ENCODE data around the gene HBD. TPM values are rescaled to one million over a fixed set of nuclear protein-coding genes. Genes with fewer than 3 reads are reported as not detected.

Gene HBD
- total RNA-seq, 4 donors from 2014 or later, result not detected

DNA sequence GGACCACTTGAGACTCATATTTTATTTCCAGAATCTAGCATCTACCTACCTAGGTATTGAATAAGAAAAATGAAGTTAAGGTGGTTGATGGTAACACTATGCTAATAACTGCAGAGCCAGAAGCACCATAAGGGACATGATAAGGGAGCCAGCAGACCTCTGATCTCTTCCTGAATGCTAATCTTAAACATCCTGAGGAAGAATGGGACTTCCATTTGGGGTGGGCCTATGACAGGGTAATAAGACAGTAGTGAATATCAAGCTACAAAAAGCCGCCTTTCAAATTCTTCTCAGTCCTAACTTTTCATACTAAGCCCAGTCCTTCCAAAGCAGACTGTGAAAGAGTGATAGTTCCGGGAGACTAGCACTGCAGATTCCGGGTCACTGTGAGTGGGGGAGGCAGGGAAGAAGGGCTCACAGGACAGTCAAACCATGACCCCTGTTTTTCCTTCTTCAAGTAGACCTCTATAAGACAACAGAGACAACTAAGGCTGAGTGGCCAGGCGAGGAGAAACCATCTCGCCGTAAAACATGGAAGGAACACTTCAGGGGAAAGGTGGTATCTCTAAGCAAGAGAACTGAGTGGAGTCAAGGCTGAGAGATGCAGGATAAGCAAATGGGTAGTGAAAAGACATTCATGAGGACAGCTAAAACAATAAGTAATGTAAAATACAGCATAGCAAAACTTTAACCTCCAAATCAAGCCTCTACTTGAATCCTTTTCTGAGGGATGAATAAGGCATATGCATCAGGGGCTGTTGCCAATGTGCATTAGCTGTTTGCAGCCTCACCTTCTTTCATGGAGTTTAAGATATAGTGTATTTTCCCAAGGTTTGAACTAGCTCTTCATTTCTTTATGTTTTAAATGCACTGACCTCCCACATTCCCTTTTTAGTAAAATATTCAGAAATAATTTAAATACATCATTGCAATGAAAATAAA lies 9.5 kb downstream of the HBD start:
- WGBS, 2 donors (ENCODE audit: low coverage in 1 of 2), result 0 to 83% methylated on average over 1 to 4 of the region's 6 CpGs
- no peak overlapping the region for H3K4me3 ChIP-seq
- peaks cover 0 to 6% (median 0%) of the 10 kb centered on the region in 3 donors for H3K9me3 ChIP-seq
- H3K27ac ChIP-seq, result no peak overlapping the region
- H3K27me3 ChIP-seq, result no peaks in the 10 kb centered on the region
- no peaks in the 10 kb centered on the region for H3K36me3 ChIP-seq
- TF ChIP-seq POLR2AphosphoS5 (IDR thresholded peaks at IDR 0.05), result no peak
- TF ChIP-seq EP300 (IDR thresholded peaks at IDR 0.05), result no peak
- TF ChIP-seq POLR2A (IDR thresholded peaks at IDR 0.05), result no peak
- TF ChIP-seq, protein P1, sequence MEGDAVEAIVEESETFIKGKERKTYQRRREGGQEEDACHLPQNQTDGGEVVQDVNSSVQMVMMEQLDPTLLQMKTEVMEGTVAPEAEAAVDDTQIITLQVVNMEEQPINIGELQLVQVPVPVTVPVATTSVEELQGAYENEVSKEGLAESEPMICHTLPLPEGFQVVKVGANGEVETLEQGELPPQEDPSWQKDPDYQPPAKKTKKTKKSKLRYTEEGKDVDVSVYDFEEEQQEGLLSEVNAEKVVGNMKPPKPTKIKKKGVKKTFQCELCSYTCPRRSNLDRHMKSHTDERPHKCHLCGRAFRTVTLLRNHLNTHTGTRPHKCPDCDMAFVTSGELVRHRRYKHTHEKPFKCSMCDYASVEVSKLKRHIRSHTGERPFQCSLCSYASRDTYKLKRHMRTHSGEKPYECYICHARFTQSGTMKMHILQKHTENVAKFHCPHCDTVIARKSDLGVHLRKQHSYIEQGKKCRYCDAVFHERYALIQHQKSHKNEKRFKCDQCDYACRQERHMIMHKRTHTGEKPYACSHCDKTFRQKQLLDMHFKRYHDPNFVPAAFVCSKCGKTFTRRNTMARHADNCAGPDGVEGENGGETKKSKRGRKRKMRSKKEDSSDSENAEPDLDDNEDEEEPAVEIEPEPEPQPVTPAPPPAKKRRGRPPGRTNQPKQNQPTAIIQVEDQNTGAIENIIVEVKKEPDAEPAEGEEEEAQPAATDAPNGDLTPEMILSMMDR (IDR thresholded peaks at IDR 0.05), result no peak
- no peak for ATAC-seq
- H3K4me1 ChIP-seq, result no peaks in the 10 kb centered on the region

DNA sequence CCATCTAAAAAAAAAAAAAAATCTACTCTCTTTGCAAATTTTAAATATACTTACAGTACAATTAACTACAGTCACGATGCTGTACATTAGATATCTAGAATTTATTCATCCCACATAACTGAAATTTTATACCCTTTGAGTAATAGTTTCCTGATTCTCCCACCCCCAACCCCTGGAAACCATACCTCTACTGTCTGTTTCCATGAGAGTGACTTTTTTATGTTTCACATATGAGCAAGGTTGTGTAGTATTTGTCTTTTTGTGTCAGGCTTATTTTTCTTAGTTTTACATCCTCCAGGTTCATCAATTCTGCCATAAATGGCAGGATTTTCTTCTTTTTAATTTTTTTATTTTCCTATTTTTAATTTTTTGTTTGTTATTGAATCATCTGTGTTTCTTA lies 10.6 kb downstream of the HBD start:
- Histone ChIP-seq H3K36me3 (no peaks in the 10 kb centered on the region), H3K27me3 (no peaks in the 10 kb centered on the region), H3K4me3 (no peak overlapping the region), H3K9me3 (peaks cover 0 to 6% (median 0%) of the 10 kb centered on the region in 3 donors), H3K4me1 (no peaks in the 10 kb centered on the region), H3K27ac (no peak overlapping the region)
- TF ChIP-seq, protein P1 (IDR thresholded peaks at IDR 0.05), result no peak
- TF ChIP-seq POLR2A (IDR thresholded peaks at IDR 0.05) (no peak), POLR2AphosphoS5 (IDR thresholded peaks at IDR 0.05) (no peak), EP300 (IDR thresholded peaks at IDR 0.05) (no peak)
- no peak for ATAC-seq
- 78 to 89% methylated on average over 1 of the region's 1 CpG for WGBS, 2 donors (ENCODE audit: low coverage in 1 of 2)

DNA sequence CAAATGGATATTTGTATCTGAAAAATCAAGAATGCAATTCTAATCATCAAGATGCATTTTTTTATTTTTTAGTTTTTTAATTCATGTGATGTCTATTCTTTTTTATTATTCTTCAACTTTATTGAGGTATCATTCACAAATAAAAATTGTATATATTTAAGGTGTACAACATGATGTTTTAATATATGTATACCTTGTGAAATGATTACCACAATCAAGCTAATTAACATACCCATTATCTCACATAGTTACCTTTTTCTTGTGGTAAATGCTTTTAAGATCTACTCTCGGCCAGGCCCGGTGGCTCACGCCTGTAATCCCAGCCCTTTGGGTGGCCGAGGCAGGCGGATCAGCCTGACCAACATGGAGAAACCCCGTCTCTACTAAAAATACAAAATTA lies 11.1 kb downstream of the HBD start:
- Histone ChIP-seq H3K27ac (no peak overlapping the region), H3K4me3 (no peak overlapping the region), H3K4me1 (no peaks in the 10 kb centered on the region), H3K36me3 (no peaks in the 10 kb centered on the region), H3K27me3 (no peaks in the 10 kb centered on the region), H3K9me3 (peaks cover 0 to 6% (median 0%) of the 10 kb centered on the region in 3 donors)
- TF ChIP-seq POLR2AphosphoS5 (IDR thresholded peaks at IDR 0.05) (no peak), EP300 (IDR thresholded peaks at IDR 0.05) (no peak), POLR2A (IDR thresholded peaks at IDR 0.05) (no peak)
- ATAC-seq, result no peak
- WGBS, 2 donors (ENCODE audit: low coverage in 1 of 2), result 51 to 100% methylated on average over 2 to 4 of the region's 6 CpGs

DNA sequence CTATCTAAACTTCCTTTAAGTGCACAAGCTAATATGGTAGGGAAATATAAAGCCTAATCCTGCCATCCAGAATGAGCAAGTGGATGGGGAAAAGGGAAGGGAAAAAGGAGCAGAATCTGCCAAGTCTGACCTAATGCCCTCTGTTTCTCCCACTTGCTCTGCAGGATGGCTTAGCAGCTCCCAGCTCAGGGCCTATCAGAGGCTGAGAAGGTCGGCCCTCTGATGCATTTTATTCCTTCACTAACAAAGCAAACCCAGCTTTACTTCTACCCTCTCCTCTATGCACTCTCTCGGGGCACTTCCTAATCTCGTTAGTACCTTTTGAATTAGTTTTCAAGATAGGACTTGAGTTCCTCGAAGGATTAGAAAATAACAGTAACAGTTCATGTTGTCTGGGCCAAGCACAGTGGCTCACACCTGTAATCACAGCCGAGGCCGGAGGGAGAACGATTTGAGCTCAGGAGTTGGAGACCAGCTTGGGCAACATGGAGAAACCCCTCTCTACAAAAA lies 23.9 kb downstream of the HBD start:
- TF ChIP-seq, protein P1 (IDR thresholded peaks at IDR 0.05), result no peak
- no peak for TF ChIP-seq POLR2A (IDR thresholded peaks at IDR 0.05)
- TF ChIP-seq EP300 (IDR thresholded peaks at IDR 0.05), result no peak
- no peak for TF ChIP-seq POLR2AphosphoS5 (IDR thresholded peaks at IDR 0.05)
- H3K4me3 ChIP-seq, result no peak overlapping the region
- H3K27me3 ChIP-seq, result no peaks in the 10 kb centered on the region
- no peak for ATAC-seq
- H3K4me1 ChIP-seq, result no peaks in the 10 kb centered on the region
- WGBS, 2 donors (ENCODE audit: low coverage in 1 of 2), result 54 to 62% methylated on average over 3 to 7 of the region's 7 CpGs
- no peak overlapping the region for H3K27ac ChIP-seq
- H3K9me3 ChIP-seq, result no peaks in the 10 kb centered on the region
- H3K36me3 ChIP-seq, result no peaks in the 10 kb centered on the region

DNA sequence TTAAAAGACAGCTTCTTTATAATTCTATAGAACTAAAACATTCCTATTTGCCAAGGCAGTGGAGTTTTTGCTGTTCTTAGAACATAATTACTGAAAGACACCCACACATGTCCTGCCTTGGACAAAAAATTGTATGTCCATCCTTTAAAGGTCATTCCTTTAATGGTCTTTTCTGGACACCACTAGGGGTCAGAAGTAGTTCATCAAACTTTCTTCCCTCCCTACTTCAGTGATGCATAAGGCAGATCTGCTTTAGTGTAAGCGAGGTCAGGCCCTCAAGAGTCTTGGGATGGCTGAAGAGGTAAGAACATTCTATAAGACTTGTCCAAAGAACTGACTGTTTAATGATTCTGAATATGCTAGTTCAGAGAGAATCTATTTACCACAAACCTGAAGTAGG lies 29.5 kb downstream of the HBD start:
- no peak for TF ChIP-seq POLR2A (IDR thresholded peaks at IDR 0.05)
- TF ChIP-seq, protein P1 (IDR thresholded peaks at IDR 0.05), result peak in 2 of 4 experiments; percentile 28 to 30
- no peaks in the 10 kb centered on the region for H3K36me3 ChIP-seq
- no peaks in the 10 kb centered on the region for H3K27me3 ChIP-seq
- ATAC-seq, result no peak
- H3K4me3 ChIP-seq, result no peak overlapping the region
- 11 to 13% methylated on average over 1 of the region's 1 CpG for WGBS, 2 donors (ENCODE audit: low coverage in 1 of 2)
- H3K27ac ChIP-seq, result no peak overlapping the region
- H3K9me3 ChIP-seq, result no peaks in the 10 kb centered on the region
- no peaks in the 10 kb centered on the region for H3K4me1 ChIP-seq
